SU-DHL-6 (cell line): ENCODE data around the gene RIMBP2.

ENCODE experiments used
- EZH2phosphoT487 ChIP-seq: fragments of 200-600 bp; sonication (generic), shearing (Covaris generic); conservative IDR thresholded peaks from 2 replicates; pipeline ENCODE4 v1.6.1; 2018; ENCODE audit warnings: mild to moderate bottlenecking, antibody characterized with exemption, low read length, moderate library complexity, mixed read lengths
- TF ChIP-seq, protein P1 (sequence below): fragments of 200-600 bp; sonication (generic); IDR thresholded peaks from one replicate; pipeline ENCODE4 v1.5.1; 2017; ENCODE audit warnings: antibody characterized with exemption, mild to moderate bottlenecking, low read length, moderate library complexity; ENCODE audit not compliant: insufficient read depth, poor library complexity, severe bottlenecking

DNA sequence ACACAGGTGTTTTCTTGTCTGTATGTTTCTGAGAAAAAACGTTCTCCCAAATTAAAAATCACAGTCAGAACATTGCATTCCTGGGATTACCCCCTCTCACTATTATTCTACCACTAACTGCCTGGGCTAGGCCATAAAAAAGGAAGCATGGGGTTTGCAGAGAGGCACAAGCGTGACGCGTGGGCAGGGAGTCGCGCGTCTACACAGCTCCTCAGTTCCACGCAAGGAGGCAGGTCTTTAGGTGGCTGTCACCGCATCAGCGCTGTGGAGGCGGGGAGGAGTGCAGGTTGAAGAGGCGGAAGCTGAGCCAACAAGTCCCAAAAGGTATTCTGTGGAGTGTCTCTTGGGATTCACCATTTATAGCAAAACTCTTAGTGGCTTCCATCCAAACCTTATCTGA is 109.9 kb downstream of the RIMBP2 start:
- TF ChIP-seq, protein P1, sequence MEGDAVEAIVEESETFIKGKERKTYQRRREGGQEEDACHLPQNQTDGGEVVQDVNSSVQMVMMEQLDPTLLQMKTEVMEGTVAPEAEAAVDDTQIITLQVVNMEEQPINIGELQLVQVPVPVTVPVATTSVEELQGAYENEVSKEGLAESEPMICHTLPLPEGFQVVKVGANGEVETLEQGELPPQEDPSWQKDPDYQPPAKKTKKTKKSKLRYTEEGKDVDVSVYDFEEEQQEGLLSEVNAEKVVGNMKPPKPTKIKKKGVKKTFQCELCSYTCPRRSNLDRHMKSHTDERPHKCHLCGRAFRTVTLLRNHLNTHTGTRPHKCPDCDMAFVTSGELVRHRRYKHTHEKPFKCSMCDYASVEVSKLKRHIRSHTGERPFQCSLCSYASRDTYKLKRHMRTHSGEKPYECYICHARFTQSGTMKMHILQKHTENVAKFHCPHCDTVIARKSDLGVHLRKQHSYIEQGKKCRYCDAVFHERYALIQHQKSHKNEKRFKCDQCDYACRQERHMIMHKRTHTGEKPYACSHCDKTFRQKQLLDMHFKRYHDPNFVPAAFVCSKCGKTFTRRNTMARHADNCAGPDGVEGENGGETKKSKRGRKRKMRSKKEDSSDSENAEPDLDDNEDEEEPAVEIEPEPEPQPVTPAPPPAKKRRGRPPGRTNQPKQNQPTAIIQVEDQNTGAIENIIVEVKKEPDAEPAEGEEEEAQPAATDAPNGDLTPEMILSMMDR = no peak
- TF ChIP-seq EZH2phosphoT487 = no peak
